HEK293 (cell line): ENCODE results near the gene MYO7B.

ENCODE experiments used
- CTCF ChIA-PET: fragments of 350-600 bp; formaldehyde crosslinking; extraction: SDS; loops from one replicate; lab custom pipeline; 2021; ENCODE audit warnings: antibody characterized with exemption; lab: Yijun Ruan, JAX
- POLR2A ChIA-PET: fragments of 300-600 bp; formaldehyde crosslinking; extraction: SDS; loops from one replicate; lab custom pipeline; 2020; ENCODE audit warnings: antibody characterized with exemption, inconsistent platforms; lab: Yijun Ruan, JAX
- H3K27ac ChIP-seq: fragments of 200-500 bp; sonication (Bioruptor generic); 2 replicates; pipeline ENCODE4 v1.5.1; 2014; ENCODE audit warnings: low read depth, low read length, control low read depth, inconsistent platforms; ENCODE audit errors: extremely low read depth
- H3K36me3 ChIP-seq, 2 experiments: fragments of 200-500 bp in 1 of 2; sonication (Bioruptor generic) in 1 of 2; 1 replicate in 1 of 2; 2 replicates in 1 of 2; pipeline ENCODE4 v1.5.1; 2014 to 2017; ENCODE audit warnings: inconsistent platforms in 2 of 2, low read length in 2 of 2; ENCODE audit not compliant: control insufficient read depth in 2 of 2, insufficient read depth in 1 of 2
- H3K4me1 ChIP-seq: fragments of 200-500 bp; sonication (Bioruptor generic); 2 replicates; pipeline ENCODE4 v1.5.1; 2014; ENCODE audit warnings: mild to moderate bottlenecking, low read length, inconsistent platforms; ENCODE audit not compliant: control insufficient read depth, insufficient read depth
- H3K4me3 ChIP-seq: 2 replicates; pipeline ENCODE4 v1.5.1; 2011; ENCODE audit warnings: low read depth, mild to moderate bottlenecking, control low read depth, low read length, moderate library complexity
- H3K9me3 ChIP-seq: fragments of 200-500 bp; sonication (Bioruptor generic); 2 replicates; pipeline ENCODE4 v1.5.1; 2014; ENCODE audit warnings: low read depth, low read length, inconsistent platforms; ENCODE audit not compliant: control insufficient read depth, insufficient read depth
- KLF7 ChIP-seq: fragments of 450-650 bp; formaldehyde crosslinking; IDR thresholded peaks from 2 replicates; pipeline ENCODE4 v1.5.1; 2016; ENCODE audit warnings: missing biosample characterization, missing genetic modification characterization, borderline replicate concordance
- PRDM2 ChIP-seq: fragments of 450-650 bp; formaldehyde crosslinking; IDR thresholded peaks from 2 replicates; pipeline ENCODE4 v1.5.1; 2016; ENCODE audit warnings: missing biosample characterization, missing genetic modification characterization, borderline replicate concordance
- ZBTB11 ChIP-seq: fragments of 450-650 bp; formaldehyde crosslinking; conservative IDR thresholded peaks from 2 replicates; pipeline ENCODE4 v1.5.1; 2016; ENCODE audit warnings: low read depth, missing biosample characterization, missing genetic modification characterization
- ZFHX2 ChIP-seq: fragments of 450-650 bp; formaldehyde crosslinking; conservative IDR thresholded peaks from 2 replicates; pipeline ENCODE4 v1.5.1; 2016; ENCODE audit warnings: missing biosample characterization, missing genetic modification characterization
- ZNF214 ChIP-seq: fragments of 450-650 bp; formaldehyde crosslinking; IDR thresholded peaks from 2 replicates; pipeline ENCODE4 v1.5.1; 2017; ENCODE audit warnings: missing biosample characterization, mild to moderate bottlenecking, missing genetic modification characterization, borderline replicate concordance
- ZNF274 ChIP-seq, 2 experiments: fragments of 200-500 bp in 1 of 2; fragments of 450-650 bp in 1 of 2; sonication (Bioruptor generic) in 1 of 2; formaldehyde crosslinking in 1 of 2; IDR thresholded peaks; 2 replicates each; pipeline versions ENCODE4 v1.5.1 to v1.6.1; 2014 to 2016; ENCODE audit warnings: borderline replicate concordance in 1 of 2, inconsistent platforms in 1 of 2, low read length in 1 of 2, missing biosample characterization in 1 of 2, missing genetic modification characterization in 1 of 2
- ZNF280C ChIP-seq: fragments of 450-650 bp; formaldehyde crosslinking; IDR thresholded peaks from 2 replicates; pipeline ENCODE4 v1.5.1; 2016; ENCODE audit warnings: missing biosample characterization, missing genetic modification characterization
- ZNF292 ChIP-seq: fragments of 450-650 bp; formaldehyde crosslinking; IDR thresholded peaks from 2 replicates; pipeline ENCODE4 v1.5.1; 2016; ENCODE audit warnings: low read depth, missing biosample characterization, missing genetic modification characterization, borderline replicate concordance
- ZNF311 ChIP-seq: fragments of 450-650 bp; formaldehyde crosslinking; IDR thresholded peaks from 2 replicates; pipeline ENCODE4 v1.5.1; 2017; ENCODE audit warnings: missing biosample characterization, missing genetic modification characterization, borderline replicate concordance
- ZNF416 ChIP-seq: fragments of 450-650 bp; formaldehyde crosslinking; IDR thresholded peaks from 2 replicates; pipeline ENCODE4 v1.5.1; 2016; ENCODE audit warnings: missing biosample characterization, missing genetic modification characterization
- ZNF621 ChIP-seq: fragments of 450-650 bp; formaldehyde crosslinking; IDR thresholded peaks from 2 replicates; pipeline ENCODE4 v1.5.1; 2017; ENCODE audit warnings: missing biosample characterization, missing genetic modification characterization
- ZXDB ChIP-seq: fragments of 450-650 bp; formaldehyde crosslinking; IDR thresholded peaks from 2 replicates; pipeline ENCODE4 v1.5.1; 2016; ENCODE audit warnings: missing biosample characterization, missing genetic modification characterization
- TF ChIP-seq, protein P1 (sequence below): fragments of 450-650 bp; formaldehyde crosslinking; IDR thresholded peaks from 2 replicates; pipeline ENCODE4 v1.5.1; 2016; ENCODE audit warnings: missing biosample characterization, missing genetic modification characterization
- TF ChIP-seq, protein P2 (sequence below): fragments of 450-650 bp; formaldehyde crosslinking; IDR thresholded peaks from 2 replicates; pipeline ENCODE4 v1.5.1; 2016; ENCODE audit warnings: missing biosample characterization, missing genetic modification characterization, borderline replicate concordance
- TF ChIP-seq, protein P3 (sequence below): fragments of 450-650 bp; formaldehyde crosslinking; IDR thresholded peaks from 2 replicates; pipeline ENCODE4 v1.5.1; 2017; ENCODE audit warnings: missing biosample characterization, mild to moderate bottlenecking, missing genetic modification characterization, moderate library complexity

Gene MYO7B

DNA sequence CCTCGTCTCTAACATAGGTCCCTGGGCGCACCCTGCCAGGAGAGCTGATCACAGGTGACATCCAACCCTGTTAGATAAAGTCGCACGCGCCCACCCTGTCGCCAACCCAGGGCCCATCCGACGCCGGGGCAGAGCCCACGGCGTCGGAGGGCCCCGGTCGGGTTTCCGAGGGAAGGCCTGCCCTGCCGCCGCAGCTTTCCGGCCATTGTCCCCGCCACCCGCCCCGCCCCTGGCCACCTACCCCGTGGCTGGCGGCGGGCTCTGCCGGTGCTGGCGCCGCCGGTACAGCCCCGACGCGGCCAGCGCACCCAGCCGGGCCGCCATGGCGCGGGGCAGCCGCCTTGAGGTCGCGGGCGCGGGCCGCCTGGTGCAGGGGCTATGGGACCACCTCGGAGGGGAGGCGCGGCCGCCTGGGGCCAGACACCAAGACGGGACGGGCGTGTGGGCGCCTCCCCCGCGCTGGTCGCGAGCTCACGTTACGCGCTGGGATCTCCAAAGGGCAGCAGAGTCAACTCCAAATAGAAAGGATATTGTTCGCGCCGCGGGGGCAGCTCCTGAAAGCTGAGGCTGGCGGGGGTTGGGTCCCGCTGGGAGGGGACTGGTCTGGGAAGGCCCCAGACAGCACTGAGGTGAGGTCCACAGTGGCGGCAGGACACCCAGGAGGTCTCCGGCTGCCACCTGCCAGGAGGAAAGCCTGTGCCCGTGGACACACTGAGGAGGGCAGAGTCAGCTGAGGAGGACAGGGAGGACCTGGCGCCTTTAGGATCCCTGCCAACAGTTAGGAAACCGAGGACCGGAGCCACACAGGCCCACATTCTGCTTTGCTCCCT, 128.8 kb downstream of the MYO7B start (continued):
- TF ChIP-seq PRDM2 (tag by site-specific recombination) (no peak), ZNF311 (tag by site-specific recombination) (no peak), ZNF621 (no peak), ZFHX2 (tag by site-specific recombination) (no peak)
- TF ChIP-seq, protein P1, sequence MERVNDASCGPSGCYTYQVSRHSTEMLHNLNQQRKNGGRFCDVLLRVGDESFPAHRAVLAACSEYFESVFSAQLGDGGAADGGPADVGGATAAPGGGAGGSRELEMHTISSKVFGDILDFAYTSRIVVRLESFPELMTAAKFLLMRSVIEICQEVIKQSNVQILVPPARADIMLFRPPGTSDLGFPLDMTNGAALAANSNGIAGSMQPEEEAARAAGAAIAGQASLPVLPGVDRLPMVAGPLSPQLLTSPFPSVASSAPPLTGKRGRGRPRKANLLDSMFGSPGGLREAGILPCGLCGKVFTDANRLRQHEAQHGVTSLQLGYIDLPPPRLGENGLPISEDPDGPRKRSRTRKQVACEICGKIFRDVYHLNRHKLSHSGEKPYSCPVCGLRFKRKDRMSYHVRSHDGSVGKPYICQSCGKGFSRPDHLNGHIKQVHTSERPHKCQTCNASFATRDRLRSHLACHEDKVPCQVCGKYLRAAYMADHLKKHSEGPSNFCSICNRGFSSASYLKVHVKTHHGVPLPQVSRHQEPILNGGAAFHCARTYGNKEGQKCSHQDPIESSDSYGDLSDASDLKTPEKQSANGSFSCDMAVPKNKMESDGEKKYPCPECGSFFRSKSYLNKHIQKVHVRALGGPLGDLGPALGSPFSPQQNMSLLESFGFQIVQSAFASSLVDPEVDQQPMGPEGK = no peak
- TF ChIP-seq, protein P2, sequence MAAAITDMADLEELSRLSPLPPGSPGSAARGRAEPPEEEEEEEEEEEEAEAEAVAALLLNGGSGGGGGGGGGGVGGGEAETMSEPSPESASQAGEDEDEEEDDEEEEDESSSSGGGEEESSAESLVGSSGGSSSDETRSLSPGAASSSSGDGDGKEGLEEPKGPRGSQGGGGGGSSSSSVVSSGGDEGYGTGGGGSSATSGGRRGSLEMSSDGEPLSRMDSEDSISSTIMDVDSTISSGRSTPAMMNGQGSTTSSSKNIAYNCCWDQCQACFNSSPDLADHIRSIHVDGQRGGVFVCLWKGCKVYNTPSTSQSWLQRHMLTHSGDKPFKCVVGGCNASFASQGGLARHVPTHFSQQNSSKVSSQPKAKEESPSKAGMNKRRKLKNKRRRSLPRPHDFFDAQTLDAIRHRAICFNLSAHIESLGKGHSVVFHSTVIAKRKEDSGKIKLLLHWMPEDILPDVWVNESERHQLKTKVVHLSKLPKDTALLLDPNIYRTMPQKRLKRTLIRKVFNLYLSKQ = no peak

DNA sequence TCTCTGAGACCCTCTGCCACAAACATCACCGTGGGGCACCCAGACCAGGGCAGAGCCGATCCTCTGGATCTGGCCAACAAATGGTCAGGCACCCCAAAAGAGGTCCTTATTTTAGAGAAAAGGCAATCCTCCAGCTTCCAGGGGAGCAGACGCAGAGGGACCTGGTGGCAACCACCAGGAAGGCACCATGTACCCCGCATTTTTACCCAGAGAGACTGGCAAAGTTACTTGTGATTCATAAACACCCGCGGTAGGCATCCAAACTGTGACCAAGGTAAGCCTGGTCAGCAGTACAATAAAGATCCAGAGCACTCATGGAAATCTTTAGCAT, 129.4 kb downstream of the MYO7B start:
- no peak overlapping the region for H3K27ac ChIP-seq
- H3K36me3 ChIP-seq = no peaks in the 10 kb centered on the region
- no peaks in the 10 kb centered on the region for H3K9me3 ChIP-seq
- no peaks in the 10 kb centered on the region for H3K4me1 ChIP-seq
- CTCF ChIA-PET = interaction anchor here (1.2 kb wide), 1 partner anchor 15 kb away, joined by 5 read pairs; no protein-coding TSS in a partner anchor
- no peak overlapping the region for H3K4me3 ChIP-seq
- POLR2A ChIA-PET = no interaction called here
- TF ChIP-seq, protein P3, sequence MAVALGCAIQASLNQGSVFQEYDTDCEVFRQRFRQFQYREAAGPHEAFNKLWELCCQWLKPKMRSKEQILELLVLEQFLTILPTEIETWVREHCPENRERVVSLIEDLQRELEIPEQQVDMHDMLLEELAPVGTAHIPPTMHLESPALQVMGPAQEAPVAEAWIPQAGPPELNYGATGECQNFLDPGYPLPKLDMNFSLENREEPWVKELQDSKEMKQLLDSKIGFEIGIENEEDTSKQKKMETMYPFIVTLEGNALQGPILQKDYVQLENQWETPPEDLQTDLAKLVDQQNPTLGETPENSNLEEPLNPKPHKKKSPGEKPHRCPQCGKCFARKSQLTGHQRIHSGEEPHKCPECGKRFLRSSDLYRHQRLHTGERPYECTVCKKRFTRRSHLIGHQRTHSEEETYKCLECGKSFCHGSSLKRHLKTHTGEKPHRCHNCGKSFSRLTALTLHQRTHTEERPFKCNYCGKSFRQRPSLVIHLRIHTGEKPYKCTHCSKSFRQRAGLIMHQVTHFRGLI (tag by site-specific recombination) = no peak
- TF ChIP-seq ZNF280C (tag by site-specific recombination) = no peak
- no peak for TF ChIP-seq ZNF416
- no peak for TF ChIP-seq ZBTB11 (tag by site-specific recombination)
- TF ChIP-seq ZNF214 (tag by site-specific recombination) = no peak
- TF ChIP-seq ZNF292 (tag by site-specific recombination) = no peak
- no peak for TF ChIP-seq ZNF274 (IDR thresholded peaks at IDR 0.05; ENCODE audit: low read length)
- no peak for TF ChIP-seq ZNF274 (tag by site-specific recombination; IDR thresholded peaks at IDR 0.05; ENCODE audit: borderline replicate concordance)
- no peak for TF ChIP-seq ZXDB
- TF ChIP-seq KLF7 (tag by site-specific recombination) = no peak
